GM21381 (cell line): ENCODE measurements around the gene XPR1.

ENCODE experiments used
- ATAC-seq: cut with Tn5 transposase; IDR thresholded peaks from one replicate; pipeline ENCODE4 v1.9.1; 2021; ENCODE audit warnings: mild to moderate bottlenecking, moderate library complexity; ENCODE audit not compliant: unreplicated experiment

Gene XPR1

DNA sequence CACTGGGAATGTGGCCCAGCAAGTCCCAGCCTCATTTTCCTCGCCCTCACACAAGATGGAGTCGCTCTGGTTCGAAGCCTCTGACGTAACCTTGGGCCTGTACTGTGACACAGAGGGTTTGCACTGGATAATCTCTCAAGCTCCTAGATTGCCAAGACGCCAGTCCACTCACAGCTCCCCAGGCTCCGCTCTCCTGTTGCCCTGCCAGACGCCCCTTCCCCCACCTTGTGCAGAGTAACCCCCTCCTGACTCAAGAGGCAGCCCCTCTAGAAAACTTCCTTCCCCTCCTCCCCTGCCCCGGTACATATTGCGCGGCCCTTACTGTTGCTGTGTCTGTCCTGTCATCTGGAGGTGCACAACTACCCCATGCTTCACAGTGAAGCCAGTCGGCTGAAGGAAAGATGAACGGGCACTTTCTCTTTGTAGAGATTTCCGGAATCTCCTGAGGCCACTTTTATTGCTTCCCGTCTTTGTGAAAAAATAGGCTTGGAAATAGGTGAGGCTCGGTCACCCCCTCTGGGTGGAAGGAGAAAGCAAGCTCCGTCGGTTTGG lies 279.9 kb downstream of the XPR1 start:
- ATAC-seq = no peak

GRCh38 chr1:180912211-180912800 lies 280.5 kb downstream of the XPR1 start:
- ATAC-seq = no peak

GRCh38 chr1:180912801-180913565 lies 281.2 kb downstream of the XPR1 start, which contains the start of gene KIAA1614:
Gene KIAA1614, plus strand, starts transcription at chr1:180912897. Its CDS starts 347 bp downstream, at chr1:180913244.
- no peak for ATAC-seq

GRCh38 chr1:180915426-180915965 lies 283.7 kb downstream of the XPR1 start:
- ATAC-seq = no peak

DNA sequence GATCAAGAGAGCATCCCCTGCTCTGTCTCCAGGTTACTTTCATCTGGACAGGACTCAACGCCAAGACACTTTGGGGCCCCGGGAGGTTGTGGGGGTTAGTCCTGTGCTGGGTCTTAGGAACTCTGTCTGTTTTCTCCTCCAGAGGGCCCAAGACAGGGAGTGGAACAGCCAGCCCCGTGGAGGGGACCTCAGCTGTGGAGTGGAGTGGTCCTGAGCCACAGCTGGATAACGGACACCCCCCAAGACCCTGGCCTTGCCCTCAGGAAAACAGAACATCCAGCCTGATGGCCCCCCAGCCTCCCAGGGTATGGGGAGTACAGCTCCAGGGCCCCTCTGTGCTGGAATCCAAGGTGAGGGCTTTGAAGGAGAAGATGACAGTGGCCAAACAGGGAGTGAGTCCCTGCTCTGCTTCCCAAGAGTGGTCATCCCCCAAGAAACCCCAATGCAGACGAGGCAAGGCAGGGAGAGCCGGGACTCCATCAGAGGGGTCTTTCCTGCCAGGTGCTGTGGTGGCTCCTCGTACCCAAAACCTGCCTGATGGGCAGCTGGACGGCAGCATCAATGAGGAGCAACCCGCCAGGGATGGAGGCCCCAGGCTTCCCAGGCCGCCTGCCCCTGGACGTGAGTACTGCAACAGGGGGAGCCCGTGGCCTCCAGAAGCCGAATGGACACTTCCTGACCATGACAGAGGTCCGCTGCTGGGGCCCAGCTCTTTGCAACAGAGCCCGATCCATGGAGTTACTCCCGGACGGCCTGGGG lies 284.4 kb downstream of the XPR1 start:
- ATAC-seq = no peak

GRCh38 chr1:180916771-180917170 lies 284.9 kb downstream of the XPR1 start:
- ATAC-seq = no peak

- no peak for ATAC-seq
These were observed 285.7 kb downstream of the XPR1 start for GRCh38 chr1:180917306-180918065.

- ATAC-seq = no peak
These were observed 286.7 kb downstream of the XPR1 start for GRCh38 chr1:180918519-180918918.

GRCh38 chr1:180919183-180919700 lies 287.4 kb downstream of the XPR1 start:
- ATAC-seq = no peak

DNA sequence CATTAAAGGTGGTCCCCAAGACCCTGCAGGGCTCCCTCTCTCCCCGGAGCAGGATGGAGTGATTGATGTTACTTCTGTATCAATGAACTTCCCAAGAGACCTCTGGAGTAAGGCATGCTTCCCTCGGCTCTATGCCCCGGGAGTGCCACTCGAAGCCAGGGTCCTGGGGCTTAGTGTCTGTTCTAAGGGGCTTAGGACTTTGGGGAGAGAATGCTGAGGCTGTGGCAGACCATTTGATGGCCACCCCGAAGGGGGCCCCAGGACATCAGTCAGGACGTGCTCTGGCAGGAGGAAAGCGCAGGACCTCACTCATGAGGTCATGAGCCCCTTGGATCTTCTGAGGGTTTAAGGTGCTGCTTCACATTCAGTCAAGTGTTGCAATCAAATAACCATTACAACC lies 288.4 kb downstream of the XPR1 start:
- ATAC-seq = no peak

- no peak for ATAC-seq
These were observed 288.9 kb downstream of the XPR1 start for GRCh38 chr1:180920702-180921101.

GRCh38 chr1:180921386-180921785 lies 289.6 kb downstream of the XPR1 start:
- ATAC-seq = no peak

DNA sequence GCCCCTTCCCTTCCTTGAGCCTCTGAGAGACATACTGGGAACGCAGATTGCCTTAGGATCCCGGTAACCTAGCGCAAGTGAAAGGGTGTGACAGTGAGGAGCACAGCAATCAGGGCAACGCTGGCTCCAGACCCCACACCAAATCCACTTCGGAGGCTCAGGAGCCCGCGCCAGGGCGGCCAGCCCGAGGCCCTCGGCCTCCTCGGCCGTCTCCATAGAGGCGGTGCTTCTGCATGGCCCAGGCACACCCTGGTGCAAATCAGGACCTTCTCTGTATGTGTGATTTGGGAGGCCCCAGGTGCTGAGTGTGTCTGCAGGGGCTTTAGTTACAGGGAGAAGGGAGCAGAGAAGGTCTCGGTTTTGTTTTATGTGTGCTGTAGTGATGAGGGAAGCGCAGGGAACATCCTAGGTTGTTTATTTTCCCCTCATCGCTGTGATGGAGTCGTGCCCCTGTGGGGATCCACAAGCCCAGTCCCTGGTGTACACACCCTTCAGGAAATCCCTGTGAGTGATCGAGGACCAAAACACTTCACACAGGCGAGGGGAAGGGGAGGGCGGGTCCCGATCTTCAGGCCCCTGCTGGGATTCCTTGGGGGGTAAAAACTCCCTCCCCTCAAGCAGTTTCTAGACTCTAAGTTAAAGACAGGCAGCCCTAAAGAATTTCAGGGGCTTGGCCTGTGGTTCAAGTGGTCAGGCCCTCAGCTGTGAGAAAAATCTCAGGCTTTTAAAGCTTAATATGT lies 290.2 kb downstream of the XPR1 start:
- ATAC-seq = no peak

GRCh38 chr1:180922631-180923015 lies 290.8 kb downstream of the XPR1 start:
- no peak for ATAC-seq

DNA sequence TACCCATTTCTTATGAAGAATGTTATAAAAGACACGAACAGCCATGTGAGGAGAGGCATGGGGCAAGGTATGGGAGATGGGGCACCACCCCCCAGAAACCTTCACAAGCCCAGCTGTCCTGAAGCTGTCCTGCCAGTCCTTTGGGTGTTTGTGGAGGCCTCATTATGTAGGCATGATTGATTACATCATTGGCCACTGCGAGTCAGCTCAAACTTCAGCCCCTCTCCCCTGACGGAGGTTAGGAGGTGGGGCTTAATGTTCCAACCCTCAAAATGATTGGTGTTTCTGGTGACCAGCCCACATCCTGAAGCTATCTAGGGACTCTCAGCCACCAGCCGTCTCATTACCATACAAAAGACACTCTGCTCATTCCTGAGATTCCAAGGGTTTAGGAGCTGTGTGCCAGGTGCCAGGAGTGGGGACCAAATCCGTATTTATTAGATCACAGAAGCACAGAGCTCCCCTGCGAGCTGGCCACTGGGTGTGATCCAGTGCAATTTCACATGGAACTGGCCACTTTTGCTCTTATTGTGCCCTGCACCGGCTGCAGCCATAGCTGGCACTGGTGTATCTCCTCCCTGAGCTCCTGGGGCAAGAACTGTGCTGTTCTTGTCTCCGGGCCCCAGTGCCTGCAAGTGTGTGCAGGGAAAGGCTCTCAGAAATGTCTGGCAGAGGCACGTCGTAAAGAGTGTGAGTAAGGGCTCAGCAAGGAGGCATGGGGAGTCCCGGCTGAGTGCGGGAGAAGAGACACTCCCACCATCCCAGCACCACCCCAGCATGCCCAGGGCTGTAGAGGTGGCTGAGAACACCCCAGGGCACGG lies 291.4 kb downstream of the XPR1 start:
- no peak for ATAC-seq

DNA sequence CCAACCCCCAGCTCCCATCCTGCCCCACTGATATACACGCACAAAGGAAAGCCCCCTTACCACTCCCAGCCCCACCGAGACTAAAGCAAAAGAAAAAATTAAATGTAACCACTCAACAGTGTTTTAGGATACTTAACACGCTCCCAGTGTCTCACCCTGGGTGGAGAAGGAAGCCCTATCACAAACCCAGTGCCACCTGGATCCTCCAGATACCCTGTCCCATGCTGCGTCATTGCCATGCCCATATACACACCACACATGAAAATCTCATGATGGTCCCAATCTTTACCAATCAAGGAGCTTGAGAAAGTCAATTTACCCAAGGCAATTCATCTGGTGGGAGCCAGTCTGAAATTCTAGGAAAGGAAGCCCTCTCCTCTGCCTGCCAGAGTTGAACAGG lies 292.1 kb downstream of the XPR1 start:
- no peak for ATAC-seq

DNA sequence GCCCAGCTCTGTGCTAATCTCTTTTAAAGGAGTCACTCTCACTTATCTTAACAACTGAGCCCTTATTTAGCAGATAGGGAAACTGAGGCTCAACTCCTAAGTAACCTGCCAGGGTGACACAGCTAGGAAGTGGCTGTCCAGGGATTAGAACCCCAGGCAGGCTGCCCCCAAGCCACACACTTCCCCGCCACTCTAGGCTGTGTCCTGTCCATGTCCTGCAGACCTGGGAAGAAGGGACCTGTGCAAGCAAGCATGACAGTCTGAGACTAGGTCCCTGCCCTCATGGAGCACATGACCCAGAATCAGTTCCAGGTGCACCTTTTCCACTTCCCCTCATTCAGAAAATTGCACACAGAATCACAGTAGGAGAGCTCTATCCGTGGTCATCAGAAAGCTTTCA lies 293.1 kb downstream of the XPR1 start:
- no peak for ATAC-seq

DNA sequence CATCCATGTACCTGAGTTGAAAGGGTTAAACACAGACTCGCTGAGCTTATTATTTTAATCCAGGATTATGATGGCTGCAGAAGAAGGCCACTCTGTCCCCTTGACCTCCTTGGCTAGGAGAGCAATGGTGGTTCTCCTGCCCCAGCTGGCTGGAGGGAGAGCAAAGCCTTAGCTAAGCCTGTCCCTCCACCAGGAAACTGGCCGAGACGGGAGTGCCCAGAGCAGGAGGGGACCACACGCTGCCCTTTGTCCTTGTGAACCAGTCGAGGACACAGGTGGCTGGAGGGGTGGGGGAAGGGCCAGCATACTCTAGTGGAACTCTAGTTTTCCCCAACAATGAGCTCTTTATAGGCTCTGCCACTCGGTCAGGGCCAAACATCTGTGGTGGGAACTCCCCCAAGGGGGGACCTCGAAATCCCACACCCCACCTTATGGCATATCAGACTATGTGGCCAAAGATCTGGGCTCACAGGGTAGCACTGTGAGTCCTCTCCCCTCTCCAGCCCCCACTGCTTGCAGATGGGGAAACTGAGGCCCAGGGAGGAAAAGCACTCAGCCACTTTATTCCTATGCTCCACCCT lies 293.7 kb downstream of the XPR1 start:
- no peak for ATAC-seq
